Measurements from ENCODE around the gene DCP1A. TPM values are rescaled to one million over a fixed set of nuclear protein-coding genes. Genes with fewer than 3 reads are reported as not detected.

DCP1A gene
- total and polyA plus RNA-seq, 9 of the 15 experiments (the other 6 are each of a cell fraction or from before 2014, with no cell fraction given): 6.6 to 33.7 (median 13.3) TPM

- TF ChIP-seq YY1 (IDR thresholded peaks at IDR 0.05; ENCODE audit: borderline replicate concordance in 1 of 3, control insufficient read depth in 1 of 3, extremely low read depth in 1 of 3, insufficient read depth in 3 of 3, insufficient read length in 1 of 3, insufficient replicate concordance in 2 of 3, low read depth in 1 of 3, low read length in 2 of 3): peak in 1 of 3 experiments; percentile 18
- TF ChIP-seq HES1 (IDR thresholded peaks at IDR 0.05; ENCODE audit: low read depth): no peak
- peak; percentile 87 for TF ChIP-seq MTA3 (IDR thresholded peaks at IDR 0.05; ENCODE audit: borderline replicate concordance)
- no peak for TF ChIP-seq SNAPC5 (CRISPR knock-in tag; IDR thresholded peaks at IDR 0.05)
- TF ChIP-seq ZZZ3 (IDR thresholded peaks at IDR 0.05): no peak
- no peak for TF ChIP-seq ZNF143 (CRISPR knock-in tag; IDR thresholded peaks at IDR 0.05)
- no peak for TF ChIP-seq ZNF436 (CRISPR knock-in tag; IDR thresholded peaks at IDR 0.05)
- peak; percentile 36; the same call in 1 of the 2 replicates for TF ChIP-seq ATF7 (IDR thresholded peaks at IDR 0.05)
- no peak for TF ChIP-seq ZNF830 (CRISPR knock-in tag; IDR thresholded peaks at IDR 0.05)
- peak; percentile 91 for TF ChIP-seq ZNF766 (CRISPR knock-in tag; conservative IDR thresholded peaks at IDR 0.05)
- no peak for TF ChIP-seq NCOR1 (IDR thresholded peaks at IDR 0.05)
- no peak for TF ChIP-seq TCFL5 (CRISPR knock-in tag; conservative IDR thresholded peaks at IDR 0.05)
- TF ChIP-seq, protein P1, sequence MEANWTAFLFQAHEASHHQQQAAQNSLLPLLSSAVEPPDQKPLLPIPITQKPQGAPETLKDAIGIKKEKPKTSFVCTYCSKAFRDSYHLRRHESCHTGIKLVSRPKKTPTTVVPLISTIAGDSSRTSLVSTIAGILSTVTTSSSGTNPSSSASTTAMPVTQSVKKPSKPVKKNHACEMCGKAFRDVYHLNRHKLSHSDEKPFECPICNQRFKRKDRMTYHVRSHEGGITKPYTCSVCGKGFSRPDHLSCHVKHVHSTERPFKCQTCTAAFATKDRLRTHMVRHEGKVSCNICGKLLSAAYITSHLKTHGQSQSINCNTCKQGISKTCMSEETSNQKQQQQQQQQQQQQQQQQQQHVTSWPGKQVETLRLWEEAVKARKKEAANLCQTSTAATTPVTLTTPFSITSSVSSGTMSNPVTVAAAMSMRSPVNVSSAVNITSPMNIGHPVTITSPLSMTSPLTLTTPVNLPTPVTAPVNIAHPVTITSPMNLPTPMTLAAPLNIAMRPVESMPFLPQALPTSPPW (CRISPR knock-in tag; IDR thresholded peaks at IDR 0.05): peak; percentile 43; the same call in 1 of the 2 replicates
- peak; percentile 58 for TF ChIP-seq EP400 (IDR thresholded peaks at IDR 0.05)
- TF ChIP-seq SMAD4 (CRISPR knock-in tag; conservative IDR thresholded peaks at IDR 0.05): peak; percentile 91
- TF ChIP-seq NFATC3 (IDR thresholded peaks at IDR 0.05): no peak
- TF ChIP-seq, protein P2, sequence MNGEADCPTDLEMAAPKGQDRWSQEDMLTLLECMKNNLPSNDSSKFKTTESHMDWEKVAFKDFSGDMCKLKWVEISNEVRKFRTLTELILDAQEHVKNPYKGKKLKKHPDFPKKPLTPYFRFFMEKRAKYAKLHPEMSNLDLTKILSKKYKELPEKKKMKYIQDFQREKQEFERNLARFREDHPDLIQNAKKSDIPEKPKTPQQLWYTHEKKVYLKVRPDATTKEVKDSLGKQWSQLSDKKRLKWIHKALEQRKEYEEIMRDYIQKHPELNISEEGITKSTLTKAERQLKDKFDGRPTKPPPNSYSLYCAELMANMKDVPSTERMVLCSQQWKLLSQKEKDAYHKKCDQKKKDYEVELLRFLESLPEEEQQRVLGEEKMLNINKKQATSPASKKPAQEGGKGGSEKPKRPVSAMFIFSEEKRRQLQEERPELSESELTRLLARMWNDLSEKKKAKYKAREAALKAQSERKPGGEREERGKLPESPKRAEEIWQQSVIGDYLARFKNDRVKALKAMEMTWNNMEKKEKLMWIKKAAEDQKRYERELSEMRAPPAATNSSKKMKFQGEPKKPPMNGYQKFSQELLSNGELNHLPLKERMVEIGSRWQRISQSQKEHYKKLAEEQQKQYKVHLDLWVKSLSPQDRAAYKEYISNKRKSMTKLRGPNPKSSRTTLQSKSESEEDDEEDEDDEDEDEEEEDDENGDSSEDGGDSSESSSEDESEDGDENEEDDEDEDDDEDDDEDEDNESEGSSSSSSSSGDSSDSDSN (IDR thresholded peaks at IDR 0.05; ENCODE audit: borderline replicate concordance in 1 of 2, low read depth in 2 of 2, low read length in 2 of 2): 0 out of 4 replicates have a peak, but pooled peaks of 1 of the 2 experiments have one; percentile 39
- TF ChIP-seq ARID1B (IDR thresholded peaks at IDR 0.05): peak; percentile 76
- no peak for TF ChIP-seq RUNX1 (IDR thresholded peaks at IDR 0.05; ENCODE audit: low read depth)
- TF ChIP-seq ERF (CRISPR knock-in tag; IDR thresholded peaks at IDR 0.05): 0 out of 2 replicates have a peak, but pooled peaks have one; percentile 58
- peak; percentile 89 for TF ChIP-seq L3MBTL2 (IDR thresholded peaks at IDR 0.05)
- TF ChIP-seq CAMTA2 (CRISPR knock-in tag; conservative IDR thresholded peaks at IDR 0.05): no peak
- TF ChIP-seq ZBTB7A (IDR thresholded peaks at IDR 0.05; ENCODE audit: borderline replicate concordance, control insufficient read depth, low read depth, low read length): no peak
Measured at GRCh38 chr3:53269888-53270880, 77.2 kb downstream of the DCP1A start (continued).

Data from K562 (cell line).